Measurements from ENCODE around the gene AKAP4. TPM values are rescaled to one million over a fixed set of nuclear protein-coding genes. Genes with fewer than 3 reads are reported as not detected.

Gene AKAP4
- total and polyA plus RNA-seq, 10 of the 15 experiments (the other 5 are each of a cell fraction or from before 2014, with no cell fraction given): not detected

GRCh38 chrX:50204364-50204899 is 3.6 kb upstream of the AKAP4 start, which contains the start of gene CCNB3:
Gene CCNB3 (plus strand): TSS chrX:50204765. CDS start chrX:50285164, 80,399 bp downstream.
- no peaks in the 10 kb centered on the region for H3K9me3 ChIP-seq (replicated peaks; ENCODE audit: control insufficient read depth, insufficient read depth, low read length)
- RAD21 ChIA-PET (ENCODE audit: unreplicated experiment): interaction anchor here (0.8 to 1.0 kb wide), 4 partner anchors 124 to 288 kb away, joined by 3 to 5 read pairs (median 4); partner anchors contain the start of gene CLCN5
- H3K4me3 ChIP-seq: no peak within 1 kb of the TSS; the same call in 1 of the 2 replicates
- FAIRE-seq (peak; percentile 56), ATAC-seq (peak; percentile 100), DNase-seq (ENCODE audit: low read depth, low spot score) (peak; percentile 36)
- H3K36me3 ChIP-seq (ENCODE audit: control insufficient read depth in 2 of 2, insufficient read depth in 2 of 2, low read length in 1 of 2): no peaks in the 10 kb centered on the region
- no peak within 1 kb of the TSS for H3K9ac ChIP-seq (ENCODE audit: control insufficient read depth, insufficient read depth, low read length)
- POLR2A ChIA-PET: no interaction called here
- no peaks in the 10 kb centered on the region for H4K20me1 ChIP-seq (ENCODE audit: control insufficient read depth, insufficient read depth)
- in situ Hi-C loops (cut with MboI): no loop called here
- no peaks in the 10 kb centered on the region; the same call in 1 of the 2 replicates for H3K4me1 ChIP-seq (ENCODE audit: control insufficient read depth, insufficient read depth, low read length)
- intact Hi-C loops (cut with micrococcal nuclease; ENCODE audit: unreplicated experiment): loop anchor here (1.0 kb wide), 2 partner anchors 104 to 289 kb away; no protein-coding TSS in a partner anchor
- peak within 1 kb of the TSS; percentile 77 for H2AFZ ChIP-seq (ENCODE audit: control insufficient read depth, low read depth, low read length)
- WGBS (ENCODE audit: insufficient coverage, insufficient replicate concordance, low lambda C conversion rate, missing lambda C conversion rate): 10% methylated on average over 19 of the region's 19 CpGs
- H3K27ac ChIP-seq (ENCODE audit: control insufficient read depth, insufficient read depth): no peak within 1 kb of the TSS; the same call in 1 of the 2 replicates
- SMC1A ChIA-PET (ENCODE audit: uncharacterized antibody, unreplicated experiment): interaction anchor here (0.6 to 3.2 kb wide), 5 partner anchors 15 to 496 kb away, joined by 3 to 8 read pairs (median 3); no protein-coding TSS in a partner anchor
- H3K27me3 ChIP-seq (replicated peaks in 1 of 2; ENCODE audit: control insufficient read depth in 2 of 2, insufficient read depth in 2 of 2, low read length in 1 of 2): no peaks in the 10 kb centered on the region
- peak within 1 kb of the TSS; percentile 62; the same call in 1 of the 2 replicates for H3K4me2 ChIP-seq (ENCODE audit: control insufficient read depth, insufficient read depth)
- H3K79me2 ChIP-seq (ENCODE audit: control insufficient read depth, insufficient read depth, low read length): no peaks in the 10 kb centered on the region
- CTCF ChIA-PET: interaction anchor here (0.6 to 2.0 kb wide), 9 partner anchors 8 to 443 kb away, joined by 3 to 10 read pairs (median 3); no protein-coding TSS in a partner anchor
- no TSS peak for BruUV-seq (replicated peaks)
- no peak for TF ChIP-seq PRDM15 (CRISPR knock-in tag; IDR thresholded peaks at IDR 0.05)
- no peak for TF ChIP-seq SPI1 (IDR thresholded peaks at IDR 0.05; ENCODE audit: borderline replicate concordance, insufficient read depth, low read depth, low read length)
- TF ChIP-seq BRCA1 (IDR thresholded peaks at IDR 0.05; ENCODE audit: low read depth, low read length): no peak
- no peak for TF ChIP-seq CEBPB (IDR thresholded peaks at IDR 0.05; ENCODE audit: borderline replicate concordance in 1 of 2, low read depth in 2 of 2, low read length in 2 of 2)
- no peak for TF ChIP-seq NBN (IDR thresholded peaks at IDR 0.05)
- TF ChIP-seq RAD51 (IDR thresholded peaks at IDR 0.05): peak; percentile 82
- no peak for TF ChIP-seq MYC (IDR thresholded peaks at IDR 0.05; ENCODE audit: insufficient read depth, insufficient read length, insufficient replicate concordance, low read length, severe bottlenecking)
- no peak for TF ChIP-seq SP1 (IDR thresholded peaks at IDR 0.05; ENCODE audit: low read depth, low read length)
- no peak for TF ChIP-seq STAT3 (IDR thresholded peaks at IDR 0.05; ENCODE audit: low read depth, low read length)
- TF ChIP-seq E2F8 (IDR thresholded peaks at IDR 0.05; ENCODE audit: low read depth, partially characterized antibody): no peak
- TF ChIP-seq CHD4 (IDR thresholded peaks at IDR 0.05): no peak
- TF ChIP-seq KLF5 (IDR thresholded peaks at IDR 0.05; ENCODE audit: partially characterized antibody): peak; percentile 88
- no peak for TF ChIP-seq MEF2B (IDR thresholded peaks at IDR 0.05; ENCODE audit: partially characterized antibody, poor library complexity, severe bottlenecking)
- no peak for TF ChIP-seq MAX (IDR thresholded peaks at IDR 0.05; ENCODE audit: low read depth, low read length)
- TF ChIP-seq TCF7 (IDR thresholded peaks at IDR 0.05; ENCODE audit: borderline replicate concordance): no peak
- TF ChIP-seq ZBED1 (IDR thresholded peaks at IDR 0.05; ENCODE audit: borderline replicate concordance): no peak
- no peak for TF ChIP-seq GATAD2B (conservative IDR thresholded peaks at IDR 0.05; ENCODE audit: low read depth)
- no peak for TF ChIP-seq IRF4 (IDR thresholded peaks at IDR 0.05; ENCODE audit: low read depth, low read length)
- no peak for TF ChIP-seq MYB (IDR thresholded peaks at IDR 0.05; ENCODE audit: borderline replicate concordance, low read depth, low read length)
